ENCODE results near the gene RELB.

DNA sequence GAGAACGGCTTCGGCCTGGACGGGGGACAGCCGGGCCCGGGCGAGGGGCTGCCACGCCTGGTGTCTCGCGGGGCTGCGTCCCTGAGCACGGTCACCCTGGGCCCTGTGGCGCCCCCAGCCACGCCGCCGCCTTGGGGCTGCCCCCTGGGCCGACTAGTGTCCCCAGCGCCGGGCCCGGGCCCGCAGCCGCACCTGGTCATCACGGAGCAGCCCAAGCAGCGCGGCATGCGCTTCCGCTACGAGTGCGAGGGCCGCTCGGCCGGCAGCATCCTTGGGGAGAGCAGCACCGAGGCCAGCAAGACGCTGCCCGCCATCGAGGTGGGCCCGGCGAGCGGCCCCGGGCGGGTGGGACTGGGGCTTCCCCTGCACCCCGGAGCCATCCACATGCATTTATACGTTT is 10.7 kb downstream of the RELB start:
- TF ChIP-seq POLR2AphosphoS5 (IDR thresholded peaks at IDR 0.05; ENCODE audit: borderline replicate concordance, low read depth, low read length) (no peak), EZH2 (IDR thresholded peaks at IDR 0.05) (no peak)
